ENCODE data around the gene SALL4.
"Not testable (repeated sequence)": the region's sequence is repeated elsewhere in the genome, so short reads cannot be mapped to it uniquely, and the experiment has no call there.

The SALL4 gene

GRCh38 chr20:51802170-51802751 lies at the start of gene SALL4:
SALL4 (minus strand) TSS chr20:51802521; CDS start chr20:51802408, 113 bp downstream.
- DNase-seq, result no peak

- no peak for DNase-seq
Observed at GRCh38 chr20:51848346-51848745, 46.0 kb upstream of the SALL4 start.

- no peak for DNase-seq
Observed at GRCh38 chr20:51840865-51841264, 38.5 kb upstream of the SALL4 start.

- DNase-seq, result no peak
Observed at GRCh38 chr20:51837876-51838420, 35.6 kb upstream of the SALL4 start.

- DNase-seq, result no peak
Observed at GRCh38 chr20:51837436-51837835, 35.1 kb upstream of the SALL4 start.

- DNase-seq, result no peak
Observed at GRCh38 chr20:51833326-51833725, 31.0 kb upstream of the SALL4 start.

GRCh38 chr20:51832276-51832675 lies 30.0 kb upstream of the SALL4 start:
- no peak for DNase-seq

- DNase-seq, result no peak
Observed at GRCh38 chr20:51831866-51832265, 29.5 kb upstream of the SALL4 start.

GRCh38 chr20:51830538-51830937 lies 28.2 kb upstream of the SALL4 start:
- no peak for DNase-seq

GRCh38 chr20:51828762-51829161 lies 26.4 kb upstream of the SALL4 start:
- no peak for DNase-seq

GRCh38 chr20:51826372-51826771 lies 24.1 kb upstream of the SALL4 start:
- no peak for DNase-seq

GRCh38 chr20:51818479-51819008 lies 16.2 kb upstream of the SALL4 start:
- DNase-seq, result no peak

- not testable (repeated sequence) for DNase-seq
Observed at GRCh38 chr20:51816856-51817255, 14.5 kb upstream of the SALL4 start.

GRCh38 chr20:51815383-51816076 lies 13.2 kb upstream of the SALL4 start:
- DNase-seq, result no peak

GRCh38 chr20:51812861-51813260 lies 10.5 kb upstream of the SALL4 start:
- DNase-seq, result no peak

GRCh38 chr20:51811514-51812128 lies 9.3 kb upstream of the SALL4 start:
- no peak for DNase-seq

- DNase-seq, result no peak
Observed at GRCh38 chr20:51811042-51811355, 8.7 kb upstream of the SALL4 start.

GRCh38 chr20:51810155-51811041 lies 8.1 kb upstream of the SALL4 start:
- no peak for DNase-seq

- no peak for DNase-seq
Observed at GRCh38 chr20:51807720-51808250, 5.5 kb upstream of the SALL4 start.

GRCh38 chr20:51804754-51805153 lies 2.4 kb upstream of the SALL4 start:
- DNase-seq, result no peak

GRCh38 chr20:51803148-51803854 lies 980 bp upstream of the SALL4 start:
- DNase-seq, result peak; percentile 15

GRCh38 chr20:51801823-51802123 lies 548 bp downstream of the SALL4 start:
- no peak for DNase-seq
